Measurements from ENCODE around the gene MAGI2. TPM values are rescaled to one million over a fixed set of nuclear protein-coding genes. Genes with fewer than 3 reads are reported as not detected.

MAGI2 gene
- total RNA-seq, 1 donor from 2014 or later: 11.4 TPM

- no peak for DNase-seq (ENCODE audit: low spot score, unreplicated experiment)
- H3K27ac Mint-ChIP-seq: no peak overlapping the region
- H3K27me3 Mint-ChIP-seq: no peaks in the 10 kb centered on the region
- no peak for TF ChIP-seq CTCF (IDR thresholded peaks at IDR 0.05; ENCODE audit: unreplicated experiment)
- no peaks in the 10 kb centered on the region for H3K36me3 Mint-ChIP-seq (ENCODE audit: insufficient read depth)
- H3K9me3 Mint-ChIP-seq (ENCODE audit: low read depth): no peaks in the 10 kb centered on the region
- no peak overlapping the region for H3K4me3 Mint-ChIP-seq (ENCODE audit: low read depth)
- peaks cover 2% of the 10 kb centered on the region for H3K4me1 Mint-ChIP-seq (ENCODE audit: low read depth)
These were observed 1086.1 kb downstream of the MAGI2 start for GRCh38 chr7:78367280-78367773.

- Mint-ChIP-seq H3K4me3 (ENCODE audit: low read depth) (no peak overlapping the region), H3K9me3 (ENCODE audit: low read depth) (peaks cover 3% of the 10 kb centered on the region), H3K4me1 (ENCODE audit: low read depth) (peaks cover 2% of the 10 kb centered on the region), H3K27me3 (no peaks in the 10 kb centered on the region), H3K36me3 (ENCODE audit: insufficient read depth) (peaks cover 3% of the 10 kb centered on the region), H3K27ac (no peak overlapping the region)
- DNase-seq (ENCODE audit: low spot score, unreplicated experiment): no peak
- TF ChIP-seq CTCF (IDR thresholded peaks at IDR 0.05; ENCODE audit: unreplicated experiment): no peak
These were observed 1089.6 kb downstream of the MAGI2 start for GRCh38 chr7:78363866-78364265.

GRCh38 chr7:78359836-78360235 lies 1093.6 kb downstream of the MAGI2 start:
- H3K9me3 Mint-ChIP-seq (ENCODE audit: low read depth): peaks cover 3% of the 10 kb centered on the region
- H3K36me3 Mint-ChIP-seq (ENCODE audit: insufficient read depth): peaks cover 3% of the 10 kb centered on the region
- TF ChIP-seq CTCF (IDR thresholded peaks at IDR 0.05; ENCODE audit: unreplicated experiment): no peak
- H3K27ac Mint-ChIP-seq: no peak overlapping the region
- H3K4me3 Mint-ChIP-seq (ENCODE audit: low read depth): no peak overlapping the region
- no peaks in the 10 kb centered on the region for H3K4me1 Mint-ChIP-seq (ENCODE audit: low read depth)
- no peaks in the 10 kb centered on the region for H3K27me3 Mint-ChIP-seq
- DNase-seq (ENCODE audit: low spot score, unreplicated experiment): no peak

GRCh38 chr7:78357709-78358108 lies 1095.8 kb downstream of the MAGI2 start:
- no peak overlapping the region for H3K27ac Mint-ChIP-seq
- H3K27me3 Mint-ChIP-seq: no peaks in the 10 kb centered on the region
- no peak for DNase-seq (ENCODE audit: low spot score, unreplicated experiment)
- peaks cover 3% of the 10 kb centered on the region for H3K36me3 Mint-ChIP-seq (ENCODE audit: insufficient read depth)
- no peak for TF ChIP-seq CTCF (IDR thresholded peaks at IDR 0.05; ENCODE audit: unreplicated experiment)
- H3K4me3 Mint-ChIP-seq (ENCODE audit: low read depth): no peak overlapping the region
- H3K4me1 Mint-ChIP-seq (ENCODE audit: low read depth): no peaks in the 10 kb centered on the region
- peaks cover 3% of the 10 kb centered on the region for H3K9me3 Mint-ChIP-seq (ENCODE audit: low read depth)

GRCh38 chr7:78355834-78356233 lies 1097.6 kb downstream of the MAGI2 start:
- no peaks in the 10 kb centered on the region for H3K27me3 Mint-ChIP-seq
- no peak overlapping the region for H3K4me3 Mint-ChIP-seq (ENCODE audit: low read depth)
- H3K27ac Mint-ChIP-seq: no peak overlapping the region

More at GRCh38 chr7:78355834-78356233, 1097.6 kb downstream of the MAGI2 start:
- no peak for TF ChIP-seq CTCF (IDR thresholded peaks at IDR 0.05; ENCODE audit: unreplicated experiment)
- H3K9me3 Mint-ChIP-seq (ENCODE audit: low read depth): no peaks in the 10 kb centered on the region
- no peak for DNase-seq (ENCODE audit: low spot score, unreplicated experiment)
- H3K4me1 Mint-ChIP-seq (ENCODE audit: low read depth): peaks cover 5% of the 10 kb centered on the region
- no peaks in the 10 kb centered on the region for H3K36me3 Mint-ChIP-seq (ENCODE audit: insufficient read depth)
